ENCODE data around the gene TBC1D28.
"Not testable (repeated sequence)": the region's sequence is repeated elsewhere in the genome, so short reads cannot be mapped to it uniquely, and the experiment has no call there.

GRCh38 chr17:18644291-18644690 lies at the start of gene TBC1D28:
- TF ChIP-seq GATA2, GATA3 (IDR thresholded peaks at IDR 0.05; ENCODE audit: low read depth, low read length): not testable (repeated sequence)

Measured in SH-SY5Y (cell line).